ENCODE measurements around the gene BRSK1. TPM values are rescaled to one million over a fixed set of nuclear protein-coding genes. Genes with fewer than 3 reads are reported as not detected.

The BRSK1 gene
- total and polyA plus RNA-seq, 5 donors from 2014 or later, result 1.5 TPM; not detected in 4

DNA sequence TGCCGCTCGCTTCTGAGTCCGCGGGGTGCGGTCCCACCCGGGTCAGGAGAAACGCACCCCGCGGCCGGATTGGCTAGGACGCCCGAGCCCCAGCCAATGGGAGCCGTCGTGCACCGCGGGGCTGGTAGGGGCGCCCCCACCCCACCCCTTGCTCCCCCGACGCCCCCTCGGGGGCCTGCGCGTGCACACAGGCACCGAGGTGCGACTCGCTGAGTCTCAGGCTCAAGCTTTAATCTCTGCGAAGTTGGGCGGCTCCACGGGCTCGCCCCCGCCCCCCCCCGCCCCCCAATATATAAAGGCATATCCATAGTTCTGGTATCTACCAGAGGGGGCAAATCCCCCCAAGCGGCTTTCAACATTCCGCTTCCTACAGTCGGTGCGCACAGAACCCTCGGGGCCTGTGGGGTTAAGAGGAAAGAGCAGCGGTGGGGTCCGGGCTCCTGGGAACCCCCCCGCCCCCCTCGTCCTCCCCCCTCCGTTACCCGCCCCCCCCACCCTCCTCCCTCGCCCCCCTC, 71.0 kb downstream of the BRSK1 start, which contains the start of gene COX6B2:
TSS of gene COX6B2 (minus strand) at position 22 of the 515 bp plus-strand sequence. CDS start 198 bp downstream, outside the sequence.
- DNase-seq, result no peak
- peaks cover 0 to 3% (median 0%) of the 10 kb centered on the region in 7 donors for H3K9me3 Mint-ChIP-seq
- H3K36me3 Mint-ChIP-seq, result no peaks in the 10 kb centered on the region
- Histone ChIP-seq H3K9me3 (ENCODE audit: control insufficient read depth in 2 of 2, low read length in 2 of 2) (no peaks in the 10 kb centered on the region), H3K4me1 (ENCODE audit: control insufficient read depth, insufficient read depth, low read length, poor library complexity, severe bottlenecking) (peaks cover 20% of the 10 kb centered on the region), H3K27me3 (ENCODE audit: control insufficient read depth, insufficient read depth, low read length) (peaks cover 18% of the 10 kb centered on the region), H3K27ac (ENCODE audit: insufficient read depth, low read length, poor library complexity, severe bottlenecking) (no peak within 1 kb of the TSS), H3K36me3 (ENCODE audit: control insufficient read depth, insufficient read depth, low read length) (no peaks in the 10 kb centered on the region), H3K4me3 (ENCODE audit: low read depth, low read length) (no peak within 1 kb of the TSS)
- ATAC-seq (ENCODE audit: low read depth in 2 of 2), result no peak
- peaks cover 60% of the 10 kb centered on the region for H3K27me3 Mint-ChIP-seq
- peak within 1 kb of the TSS; percentile 58 to 81 (median 73) for H3K4me3 Mint-ChIP-seq
- H3K4me1 Mint-ChIP-seq, result peaks cover 0 to 29% (median 13%) of the 10 kb centered on the region in 4 donors
- peak within 1 kb of the TSS in 1 of 3 donors; percentile 43 for H3K27ac Mint-ChIP-seq

DNA sequence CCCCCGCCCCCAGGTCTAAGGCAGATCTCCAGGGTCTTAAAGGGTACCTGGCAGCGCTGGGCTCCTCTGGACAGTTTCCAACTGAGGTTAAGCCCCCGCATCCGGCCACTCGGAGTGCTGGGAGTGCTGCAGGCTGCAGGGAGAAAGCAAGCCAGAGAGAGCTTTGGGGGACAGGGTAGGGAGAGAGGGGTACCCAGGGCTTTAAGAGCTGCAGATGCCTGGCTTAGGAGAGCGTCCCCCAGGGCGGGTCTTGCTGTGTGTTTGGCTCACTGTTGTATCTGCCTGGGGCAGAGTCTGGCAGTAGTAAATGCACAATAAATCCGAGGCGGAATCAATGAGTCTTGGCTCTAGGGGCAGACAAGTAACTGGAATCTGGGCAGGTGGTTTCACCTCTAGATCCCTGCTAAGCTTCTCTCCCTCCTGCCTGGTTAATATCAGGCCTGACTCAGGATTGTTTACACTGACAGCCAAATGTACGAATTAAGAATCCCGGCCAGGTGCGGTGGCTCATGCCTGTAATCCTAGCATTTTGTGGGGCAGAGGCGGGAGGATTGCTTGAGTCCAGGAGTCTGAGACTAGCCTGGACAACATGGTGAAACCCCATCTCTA, 71.5 kb downstream of the BRSK1 start:
- H3K9me3 ChIP-seq (ENCODE audit: control insufficient read depth in 2 of 2, low read length in 2 of 2), result no peaks in the 10 kb centered on the region
- ATAC-seq (ENCODE audit: low read depth in 2 of 2) (no peak), DNase-seq (no peak)
- peak overlapping the region; percentile 23 to 61 (median 40) for H3K4me3 Mint-ChIP-seq
- H3K27ac ChIP-seq (ENCODE audit: insufficient read depth, low read length, poor library complexity, severe bottlenecking), result no peak overlapping the region
- H3K36me3 ChIP-seq (ENCODE audit: control insufficient read depth, insufficient read depth, low read length), result no peaks in the 10 kb centered on the region
- H3K27ac Mint-ChIP-seq, result peak overlapping the region in 1 of 3 donors; percentile 43
- peaks cover 0 to 3% (median 0%) of the 10 kb centered on the region in 7 donors for H3K9me3 Mint-ChIP-seq
- peaks cover 0 to 29% (median 13%) of the 10 kb centered on the region in 4 donors for H3K4me1 Mint-ChIP-seq
- peaks cover 60% of the 10 kb centered on the region for H3K27me3 Mint-ChIP-seq
- no peaks in the 10 kb centered on the region for H3K36me3 Mint-ChIP-seq
- no peak overlapping the region for H3K4me3 ChIP-seq (ENCODE audit: low read depth, low read length)
- peaks cover 20% of the 10 kb centered on the region for H3K4me1 ChIP-seq (ENCODE audit: control insufficient read depth, insufficient read depth, low read length, poor library complexity, severe bottlenecking)
- peaks cover 18% of the 10 kb centered on the region for H3K27me3 ChIP-seq (ENCODE audit: control insufficient read depth, insufficient read depth, low read length)

DNA sequence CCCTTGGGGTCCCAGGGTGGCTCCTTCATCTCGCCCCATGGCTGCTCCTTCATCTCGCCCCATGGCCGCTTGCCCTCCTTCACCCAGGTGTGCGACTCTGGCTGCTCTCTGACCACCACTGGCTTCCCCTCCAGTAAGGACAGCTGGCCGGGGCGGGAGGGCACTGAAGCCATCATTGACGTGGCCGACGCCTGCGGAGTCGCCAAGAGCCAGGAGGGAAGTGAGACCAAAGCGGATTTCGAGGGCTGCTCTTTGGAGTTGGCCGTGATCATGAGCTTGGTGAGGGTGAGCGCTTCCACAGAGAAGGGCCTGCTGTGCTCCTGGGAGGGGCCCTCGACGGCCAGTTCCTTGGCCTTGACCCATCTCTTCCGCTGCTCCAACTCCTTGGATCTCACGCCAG, 74.7 kb downstream of the BRSK1 start:
- Histone ChIP-seq H3K9me3 (ENCODE audit: control insufficient read depth in 2 of 2, low read length in 2 of 2) (no peaks in the 10 kb centered on the region), H3K4me3 (ENCODE audit: low read depth, low read length) (no peak overlapping the region), H3K4me1 (ENCODE audit: control insufficient read depth, insufficient read depth, low read length, poor library complexity, severe bottlenecking) (peaks cover 13% of the 10 kb centered on the region), H3K36me3 (ENCODE audit: control insufficient read depth, insufficient read depth, low read length) (no peaks in the 10 kb centered on the region), H3K27me3 (ENCODE audit: control insufficient read depth, insufficient read depth, low read length) (peaks cover 4% of the 10 kb centered on the region), H3K27ac (ENCODE audit: insufficient read depth, low read length, poor library complexity, severe bottlenecking) (no peak overlapping the region)
- Mint-ChIP-seq H3K36me3 (no peaks in the 10 kb centered on the region), H3K27me3 (peaks cover 28% of the 10 kb centered on the region), H3K4me1 (peaks cover 0 to 7% (median 2%) of the 10 kb centered on the region in 4 donors), H3K9me3 (peaks cover 0 to 1% (median 0%) of the 10 kb centered on the region in 7 donors), H3K4me3 (peak overlapping the region in 1 of 4 donors; percentile 27), H3K27ac (no peak overlapping the region)
- ATAC-seq (ENCODE audit: low read depth in 2 of 2) (no peak), DNase-seq (no peak)

DNA sequence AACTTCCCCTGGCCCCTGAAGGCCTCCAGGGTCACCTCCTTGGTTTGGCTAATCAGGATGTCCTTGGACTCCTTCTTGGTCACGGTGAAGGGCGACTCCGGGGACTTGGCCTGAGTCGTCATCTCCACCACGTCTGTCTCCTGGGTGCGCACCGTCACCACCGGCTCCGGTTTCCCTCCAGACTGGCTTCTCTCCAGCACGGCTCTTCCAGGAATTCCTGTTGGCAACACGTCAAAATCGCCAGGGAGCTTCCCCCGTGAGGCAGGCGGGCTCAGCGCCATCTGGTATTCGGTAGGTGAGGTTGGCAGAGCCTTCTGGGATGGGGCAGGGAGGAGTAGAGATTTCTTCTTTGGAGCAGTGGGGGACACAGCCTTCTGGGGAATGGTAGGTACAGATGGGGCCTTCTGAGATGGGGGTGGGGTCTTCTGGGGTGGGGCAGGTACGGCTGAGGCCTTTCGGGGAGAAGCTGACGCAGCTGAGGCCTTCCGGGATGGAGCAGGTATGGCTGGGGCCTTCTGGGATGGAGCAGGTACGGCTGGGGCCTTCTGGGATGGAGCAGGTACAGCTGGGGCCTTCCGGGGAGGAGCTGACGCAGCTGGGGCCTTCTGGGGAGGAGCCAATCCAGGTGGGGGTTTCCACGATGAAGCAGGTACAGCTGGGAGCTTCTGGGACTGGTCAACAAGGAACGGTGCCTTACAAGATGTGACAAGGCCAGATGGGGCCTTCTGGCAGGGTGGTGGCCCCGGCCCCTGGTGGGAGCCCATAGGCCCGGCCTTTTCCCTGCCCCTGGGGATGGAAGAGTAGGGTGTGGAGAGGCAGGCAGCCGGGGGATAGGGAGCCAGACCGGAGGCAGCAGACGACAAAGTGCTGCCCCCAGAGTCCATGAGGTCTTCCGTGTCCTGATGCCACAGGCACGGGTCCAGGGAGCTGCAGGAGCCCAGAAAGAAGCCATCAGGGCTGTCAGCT, 75.4 kb downstream of the BRSK1 start:
- Mint-ChIP-seq H3K4me1 (peaks cover 0 to 3% (median under 1%) of the 10 kb centered on the region in 4 donors), H3K4me3 (no peak overlapping the region), H3K27me3 (peaks cover 23% of the 10 kb centered on the region), H3K9me3 (peaks cover 0 to 1% (median 0%) of the 10 kb centered on the region in 7 donors), H3K27ac (no peak overlapping the region), H3K36me3 (no peaks in the 10 kb centered on the region)
- H3K4me3 ChIP-seq (ENCODE audit: low read depth, low read length), result no peak overlapping the region
- H3K4me1 ChIP-seq (ENCODE audit: control insufficient read depth, insufficient read depth, low read length, poor library complexity, severe bottlenecking), result peaks cover 6% of the 10 kb centered on the region
- H3K27ac ChIP-seq (ENCODE audit: insufficient read depth, low read length, poor library complexity, severe bottlenecking), result no peak overlapping the region
- H3K9me3 ChIP-seq (ENCODE audit: control insufficient read depth in 2 of 2, low read length in 2 of 2), result no peaks in the 10 kb centered on the region
- DNase-seq, result no peak
- no peak for ATAC-seq (ENCODE audit: low read depth in 2 of 2)
- H3K36me3 ChIP-seq (ENCODE audit: control insufficient read depth, insufficient read depth, low read length), result no peaks in the 10 kb centered on the region
- peaks cover 4% of the 10 kb centered on the region for H3K27me3 ChIP-seq (ENCODE audit: control insufficient read depth, insufficient read depth, low read length)

DNA sequence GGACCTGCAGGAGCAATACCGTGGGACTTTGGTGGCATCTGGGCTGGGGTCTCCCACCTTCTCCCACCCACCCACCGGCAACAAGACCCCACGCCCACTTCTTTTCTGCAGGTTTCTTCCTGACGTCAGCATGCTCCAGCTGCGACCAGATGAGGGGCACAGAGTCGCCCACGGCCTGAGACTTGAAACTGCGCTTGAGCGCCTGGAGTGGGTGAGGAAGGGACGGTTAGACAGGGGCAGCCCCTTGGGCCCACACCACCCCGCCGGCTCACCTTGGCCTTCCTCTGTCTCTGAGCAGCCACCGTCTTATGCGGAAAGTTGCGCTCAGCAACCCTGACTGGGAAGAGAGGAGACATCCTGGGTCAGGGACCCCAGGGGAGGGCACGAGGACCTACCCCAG, 77.1 kb downstream of the BRSK1 start:
- Histone ChIP-seq H3K27me3 (ENCODE audit: control insufficient read depth, insufficient read depth, low read length) (no peaks in the 10 kb centered on the region), H3K4me3 (ENCODE audit: low read depth, low read length) (no peak overlapping the region), H3K9me3 (ENCODE audit: control insufficient read depth in 2 of 2, low read length in 2 of 2) (no peaks in the 10 kb centered on the region), H3K36me3 (ENCODE audit: control insufficient read depth, insufficient read depth, low read length) (no peaks in the 10 kb centered on the region), H3K27ac (ENCODE audit: insufficient read depth, low read length, poor library complexity, severe bottlenecking) (no peak overlapping the region), H3K4me1 (ENCODE audit: control insufficient read depth, insufficient read depth, low read length, poor library complexity, severe bottlenecking) (no peaks in the 10 kb centered on the region)
- Mint-ChIP-seq H3K27ac (no peak overlapping the region), H3K36me3 (no peaks in the 10 kb centered on the region), H3K27me3 (peaks cover 21% of the 10 kb centered on the region), H3K9me3 (peaks cover 0 to 1% (median 0%) of the 10 kb centered on the region in 7 donors), H3K4me1 (no peaks in the 10 kb centered on the region), H3K4me3 (no peak overlapping the region)
- ATAC-seq (ENCODE audit: low read depth in 2 of 2) (no peak), DNase-seq (no peak)

Other genes with a start within 250 kb of the BRSK1 start
- 2.0 TPM for gene GP6, start 245.7 kb upstream of the BRSK1 start, total RNA-seq
- gene GP6, start 245.7 kb upstream of the BRSK1 start, polyA plus RNA-seq, result not detected
- gene RDH13, start 220.8 kb upstream of the BRSK1 start, total RNA-seq, result 14.1 TPM
- gene RDH13, start 220.8 kb upstream of the BRSK1 start, polyA plus RNA-seq, result 10 to 100 TPM in 3 of 4 donors, 1 to 10 TPM in 1; 9.1 to 16.1 (median 14.7) TPM
- gene EPS8L1, start 208.1 kb upstream of the BRSK1 start, total RNA-seq, result 4.4 TPM
- gene EPS8L1, start 208.1 kb upstream of the BRSK1 start, polyA plus RNA-seq, result 1 to 10 TPM in 3 of 4 donors, under 1 TPM in 1; 0.41 to 4.0 (median 1.3) TPM
- gene PPP1R12C, start 166.4 kb upstream of the BRSK1 start, total RNA-seq, result 191 TPM
- 1 to 10 TPM; 2.2 to 5.9 (median 3.8) TPM for gene PPP1R12C, start 166.4 kb upstream of the BRSK1 start, polyA plus RNA-seq
- not detected for gene TNNT1, start 134.8 kb upstream of the BRSK1 start, total RNA-seq
- gene TNNT1, start 134.8 kb upstream of the BRSK1 start, polyA plus RNA-seq, result not detected
- not detected for gene TNNI3, start 126.3 kb upstream of the BRSK1 start, total RNA-seq
- gene TNNI3, start 126.3 kb upstream of the BRSK1 start, polyA plus RNA-seq, result not detected
- not detected for gene DNAAF3, start 117.4 kb upstream of the BRSK1 start, total RNA-seq
- not detected for gene DNAAF3, start 117.4 kb upstream of the BRSK1 start, polyA plus RNA-seq
- 1.9 TPM for gene SYT5, start 103.7 kb upstream of the BRSK1 start, total RNA-seq
- gene SYT5, start 103.7 kb upstream of the BRSK1 start, polyA plus RNA-seq, result under 1 TPM in 1 of 4 donors, not detected in 3; 0.06 TPM
- gene PTPRH, start 74.5 kb upstream of the BRSK1 start, total RNA-seq, result not detected
- not detected for gene PTPRH, start 74.5 kb upstream of the BRSK1 start, polyA plus RNA-seq
- gene TMEM86B, start 55.2 kb upstream of the BRSK1 start, total RNA-seq, result 13.3 TPM
- gene TMEM86B, start 55.2 kb upstream of the BRSK1 start, polyA plus RNA-seq, result under 1 TPM in 3 of 4 donors, not detected in 1; 0.25 to 0.83 (median 0.49) TPM
- gene PPP6R1, start 25.0 kb upstream of the BRSK1 start, total RNA-seq, result 168 TPM
- gene PPP6R1, start 25.0 kb upstream of the BRSK1 start, polyA plus RNA-seq, result 10 to 100 TPM; 38.9 to 58.2 (median 44.0) TPM
- 15.8 TPM for gene HSPBP1, start 3.9 kb upstream of the BRSK1 start, total RNA-seq
- 10 to 100 TPM; 30.2 to 37.2 (median 35.1) TPM for gene HSPBP1, start 3.9 kb upstream of the BRSK1 start, polyA plus RNA-seq
- gene TMEM150B, start 41.3 kb downstream of the BRSK1 start, total RNA-seq, result 2.1 TPM
- not detected for gene TMEM150B, start 41.3 kb downstream of the BRSK1 start, polyA plus RNA-seq
- gene KMT5C, start 55.9 kb downstream of the BRSK1 start, total RNA-seq, result 69.6 TPM
- 1 to 10 TPM in 3 of 4 donors, under 1 TPM in 1; 0.98 to 1.6 (median 1.2) TPM for gene KMT5C, start 55.9 kb downstream of the BRSK1 start, polyA plus RNA-seq
- gene COX6B2, start 70.7 kb downstream of the BRSK1 start, total RNA-seq, result 0.57 TPM
- not detected for gene COX6B2, start 70.7 kb downstream of the BRSK1 start, polyA plus RNA-seq
- not detected for gene GARIN5B, start 79.3 kb downstream of the BRSK1 start, total RNA-seq
- gene GARIN5B, start 79.3 kb downstream of the BRSK1 start, polyA plus RNA-seq, result not detected
- not detected for gene IL11, start 86.5 kb downstream of the BRSK1 start, total RNA-seq
- not detected for gene IL11, start 86.5 kb downstream of the BRSK1 start, polyA plus RNA-seq
- not detected for gene TMEM190, start 92.8 kb downstream of the BRSK1 start, total RNA-seq
- not detected for gene TMEM190, start 92.8 kb downstream of the BRSK1 start, polyA plus RNA-seq
- gene TMEM238, start 100.3 kb downstream of the BRSK1 start, total RNA-seq, result 15.9 TPM
- 1 to 10 TPM in 2 of 4 donors, under 1 TPM in 2; 0.42 to 1.3 (median 0.79) TPM for gene TMEM238, start 100.3 kb downstream of the BRSK1 start, polyA plus RNA-seq
- gene RPL28, start 101.9 kb downstream of the BRSK1 start, total RNA-seq, result 2,934 TPM
- gene RPL28, start 101.9 kb downstream of the BRSK1 start, polyA plus RNA-seq, result 100 to 1,000 TPM; 527 to 727 (median 674) TPM
- gene UBE2S, start 123.8 kb downstream of the BRSK1 start, total RNA-seq, result 92.9 TPM
- 10 to 100 TPM; 24.9 to 38.8 (median 33.2) TPM for gene UBE2S, start 123.8 kb downstream of the BRSK1 start, polyA plus RNA-seq
- gene SHISA7, start 159.3 kb downstream of the BRSK1 start, total RNA-seq, result not detected
- not detected for gene SHISA7, start 159.3 kb downstream of the BRSK1 start, polyA plus RNA-seq
- 6.3 TPM for gene ISOC2, start 177.6 kb downstream of the BRSK1 start, total RNA-seq
- gene ISOC2, start 177.6 kb downstream of the BRSK1 start, polyA plus RNA-seq, result 10 to 100 TPM; 24.7 to 34.1 (median 28.1) TPM
- gene C19orf85, start 180.8 kb downstream of the BRSK1 start, total RNA-seq, result not detected
- gene C19orf85, start 180.8 kb downstream of the BRSK1 start, polyA plus RNA-seq, result not detected
- 23.9 TPM for gene ZNF628, start 192.6 kb downstream of the BRSK1 start, total RNA-seq
- under 1 TPM; 0.05 to 0.22 (median 0.09) TPM for gene ZNF628, start 192.6 kb downstream of the BRSK1 start, polyA plus RNA-seq
- gene NAT14, start 201.2 kb downstream of the BRSK1 start, total RNA-seq, result 9.2 TPM
- gene NAT14, start 201.2 kb downstream of the BRSK1 start, polyA plus RNA-seq, result 1 to 10 TPM; 3.3 to 5.1 (median 4.1) TPM
- gene SSC5D, start 204.4 kb downstream of the BRSK1 start, total RNA-seq, result 0.27 TPM
- not detected for gene SSC5D, start 204.4 kb downstream of the BRSK1 start, polyA plus RNA-seq